22Rv1 (cell line): Measurements from ENCODE around the gene NME2.

Source experiments
- H3K27ac ChIP-seq: fragments of 450-650 bp; 2 replicates; pipeline ENCODE4 v1.5.1; 2017
- ZFX ChIP-seq: fragments of 450-650 bp; IDR thresholded peaks from 2 replicates; pipeline ENCODE4 v1.6.1; 2017; ENCODE audit warnings: antibody characterized with exemption, borderline replicate concordance
- TF ChIP-seq, protein P1 (sequence below): fragments of 450-650 bp; IDR thresholded peaks from 2 replicates; pipeline ENCODE4 v1.5.1; 2017; ENCODE audit warnings: mild to moderate bottlenecking

The NME2 gene

DNA sequence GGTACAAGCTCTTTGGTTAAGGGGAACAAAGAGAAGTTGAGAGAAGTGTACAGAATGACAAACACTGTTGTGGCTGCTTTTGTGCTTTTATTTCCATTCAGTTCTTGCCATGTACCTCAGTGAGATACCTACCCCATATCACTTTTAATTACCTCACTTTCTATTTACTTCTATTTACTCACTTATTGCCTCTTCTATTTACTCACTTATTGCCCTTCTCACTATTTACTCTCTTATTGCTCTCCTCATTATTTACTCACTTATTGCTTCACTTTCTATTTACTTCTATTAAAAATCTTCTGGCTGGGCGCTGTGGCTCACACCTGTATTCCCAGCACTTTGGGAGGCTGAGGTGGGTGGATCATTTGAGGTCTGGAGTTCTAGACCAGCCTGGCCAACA is 51.7 kb downstream of the NME2 start:
- TF ChIP-seq, protein P1, sequence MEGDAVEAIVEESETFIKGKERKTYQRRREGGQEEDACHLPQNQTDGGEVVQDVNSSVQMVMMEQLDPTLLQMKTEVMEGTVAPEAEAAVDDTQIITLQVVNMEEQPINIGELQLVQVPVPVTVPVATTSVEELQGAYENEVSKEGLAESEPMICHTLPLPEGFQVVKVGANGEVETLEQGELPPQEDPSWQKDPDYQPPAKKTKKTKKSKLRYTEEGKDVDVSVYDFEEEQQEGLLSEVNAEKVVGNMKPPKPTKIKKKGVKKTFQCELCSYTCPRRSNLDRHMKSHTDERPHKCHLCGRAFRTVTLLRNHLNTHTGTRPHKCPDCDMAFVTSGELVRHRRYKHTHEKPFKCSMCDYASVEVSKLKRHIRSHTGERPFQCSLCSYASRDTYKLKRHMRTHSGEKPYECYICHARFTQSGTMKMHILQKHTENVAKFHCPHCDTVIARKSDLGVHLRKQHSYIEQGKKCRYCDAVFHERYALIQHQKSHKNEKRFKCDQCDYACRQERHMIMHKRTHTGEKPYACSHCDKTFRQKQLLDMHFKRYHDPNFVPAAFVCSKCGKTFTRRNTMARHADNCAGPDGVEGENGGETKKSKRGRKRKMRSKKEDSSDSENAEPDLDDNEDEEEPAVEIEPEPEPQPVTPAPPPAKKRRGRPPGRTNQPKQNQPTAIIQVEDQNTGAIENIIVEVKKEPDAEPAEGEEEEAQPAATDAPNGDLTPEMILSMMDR: no peak
- no peak for TF ChIP-seq ZFX
- no peak overlapping the region for H3K27ac ChIP-seq

DNA sequence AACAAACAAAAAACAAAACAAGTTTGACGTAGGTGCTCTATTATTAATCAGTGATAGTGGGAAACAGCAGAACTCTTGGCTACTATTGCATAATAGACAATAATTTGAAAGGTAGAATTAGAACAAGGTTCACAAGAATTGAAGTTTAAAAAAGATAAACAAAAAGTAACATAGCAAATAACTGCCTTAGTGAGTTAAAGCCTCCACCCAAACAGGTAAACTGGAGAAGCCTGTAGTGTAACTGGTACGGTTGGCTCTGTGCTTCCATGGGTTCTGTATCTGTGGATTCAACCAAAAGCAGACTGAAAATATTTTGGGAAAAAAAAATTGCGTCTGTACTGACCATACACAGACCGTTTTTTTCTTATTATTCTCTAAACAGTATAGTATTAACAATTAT is 55.1 kb downstream of the NME2 start:
- TF ChIP-seq, protein P1: no peak
- TF ChIP-seq ZFX: no peak
- no peak overlapping the region for H3K27ac ChIP-seq
